ENCODE results near the gene MYLIP.
A peak's percentile ranks its signal among the peaks of the same experiment; 100 is the strongest.

Gene MYLIP

DNA sequence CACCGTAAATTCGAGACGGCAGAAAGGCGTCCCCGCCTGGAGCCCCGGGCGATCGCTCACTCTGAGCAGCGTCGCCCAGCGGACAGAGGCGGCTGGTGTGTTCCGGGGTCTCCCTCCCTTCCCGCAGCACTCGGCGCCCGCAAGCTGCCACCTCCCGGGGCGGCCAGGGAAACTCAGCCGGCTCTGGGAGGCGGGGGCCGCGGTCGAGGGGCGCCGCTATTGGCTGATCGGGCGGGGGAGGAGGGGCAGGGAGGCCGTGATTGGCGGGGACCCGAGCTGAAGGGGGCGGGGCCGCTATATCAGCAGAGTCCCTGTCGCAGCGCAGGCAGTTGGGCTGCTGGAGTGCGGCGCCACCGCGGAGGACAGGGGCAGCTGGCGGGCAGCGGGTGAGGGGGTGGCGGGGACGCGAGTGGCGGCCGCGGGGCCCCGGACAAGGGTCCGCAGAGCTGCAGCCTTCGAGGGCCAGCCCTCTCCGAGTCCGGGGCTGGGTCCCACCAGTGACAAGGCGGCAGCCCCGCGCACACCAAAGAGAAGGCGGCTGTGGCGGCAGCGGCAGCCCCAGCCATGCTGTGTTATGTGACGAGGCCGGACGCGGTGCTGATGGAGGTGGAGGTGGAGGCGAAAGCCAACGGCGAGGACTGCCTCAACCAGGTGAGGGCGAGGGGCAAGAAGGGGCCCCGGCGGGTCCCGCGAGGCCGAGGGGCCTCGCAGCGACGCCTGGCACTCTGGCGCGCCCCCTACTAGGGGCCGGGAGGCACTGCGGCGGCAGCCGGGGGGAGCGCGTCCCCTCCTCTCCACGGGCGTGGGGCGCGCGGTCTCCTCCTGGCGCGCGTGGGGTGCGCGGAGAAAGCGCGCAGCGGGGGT, at the start of gene MYLIP:
MYLIP (plus strand) TSS at position 328 of the 864 bp plus-strand sequence; CDS start at position 565, 237 bp downstream.
- peak; percentile 98 for DNase-seq (ENCODE audit: low read depth)
- TF ChIP-seq, protein P1, sequence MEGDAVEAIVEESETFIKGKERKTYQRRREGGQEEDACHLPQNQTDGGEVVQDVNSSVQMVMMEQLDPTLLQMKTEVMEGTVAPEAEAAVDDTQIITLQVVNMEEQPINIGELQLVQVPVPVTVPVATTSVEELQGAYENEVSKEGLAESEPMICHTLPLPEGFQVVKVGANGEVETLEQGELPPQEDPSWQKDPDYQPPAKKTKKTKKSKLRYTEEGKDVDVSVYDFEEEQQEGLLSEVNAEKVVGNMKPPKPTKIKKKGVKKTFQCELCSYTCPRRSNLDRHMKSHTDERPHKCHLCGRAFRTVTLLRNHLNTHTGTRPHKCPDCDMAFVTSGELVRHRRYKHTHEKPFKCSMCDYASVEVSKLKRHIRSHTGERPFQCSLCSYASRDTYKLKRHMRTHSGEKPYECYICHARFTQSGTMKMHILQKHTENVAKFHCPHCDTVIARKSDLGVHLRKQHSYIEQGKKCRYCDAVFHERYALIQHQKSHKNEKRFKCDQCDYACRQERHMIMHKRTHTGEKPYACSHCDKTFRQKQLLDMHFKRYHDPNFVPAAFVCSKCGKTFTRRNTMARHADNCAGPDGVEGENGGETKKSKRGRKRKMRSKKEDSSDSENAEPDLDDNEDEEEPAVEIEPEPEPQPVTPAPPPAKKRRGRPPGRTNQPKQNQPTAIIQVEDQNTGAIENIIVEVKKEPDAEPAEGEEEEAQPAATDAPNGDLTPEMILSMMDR (IDR thresholded peaks at IDR 0.05; ENCODE audit: insufficient read depth, low read depth, low read length, missing control alignments): peak; percentile 70
- H3K4me3 ChIP-seq (ENCODE audit: low read depth, low read length): peak within 1 kb of the TSS; percentile 98

DNA sequence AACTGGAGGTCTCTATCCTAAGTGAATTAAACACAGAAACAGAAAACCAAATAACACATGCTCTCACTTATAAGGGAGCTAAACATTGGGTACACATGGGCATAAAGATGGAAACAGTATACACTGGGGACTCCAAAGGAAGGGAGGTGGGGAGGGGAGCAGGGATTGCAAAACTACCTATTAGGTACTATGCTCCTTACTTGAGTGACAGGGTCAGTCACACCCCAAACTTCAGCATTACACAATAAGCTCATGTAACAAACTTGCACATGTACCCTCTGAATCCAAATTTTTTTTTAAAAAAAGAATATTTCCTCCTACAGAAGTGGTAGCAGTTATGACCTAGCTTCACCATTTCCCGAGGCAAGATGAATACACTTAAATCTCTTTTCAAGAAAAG, 49.5 kb upstream of the MYLIP start:
- DNase-seq (ENCODE audit: low read depth): no peak
- no peak overlapping the region for H3K4me3 ChIP-seq (ENCODE audit: low read depth, low read length)
- TF ChIP-seq, protein P1 (IDR thresholded peaks at IDR 0.05; ENCODE audit: insufficient read depth, low read depth, low read length, missing control alignments): no peak

DNA sequence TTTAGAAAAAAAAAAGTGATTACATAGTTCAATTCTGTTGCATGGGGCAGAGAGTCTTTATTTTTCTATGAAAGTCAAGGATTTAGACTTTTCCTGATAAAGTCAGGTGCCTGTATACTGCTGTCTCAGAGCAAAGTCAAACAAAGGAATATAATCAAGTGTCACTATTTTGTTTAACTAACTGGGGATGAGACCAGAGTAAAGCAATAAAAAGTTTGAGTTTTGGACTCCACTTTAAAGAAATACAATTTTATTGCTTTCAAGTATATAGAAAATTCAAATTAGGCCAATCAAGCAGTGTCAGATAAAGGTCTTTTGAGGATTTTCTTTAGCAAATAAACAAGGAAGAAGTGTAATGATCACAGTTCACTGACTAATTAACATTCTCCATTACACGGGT, 48.7 kb upstream of the MYLIP start:
- DNase-seq (ENCODE audit: low read depth): no peak
- TF ChIP-seq, protein P1 (IDR thresholded peaks at IDR 0.05; ENCODE audit: insufficient read depth, low read depth, low read length, missing control alignments): no peak

DNA sequence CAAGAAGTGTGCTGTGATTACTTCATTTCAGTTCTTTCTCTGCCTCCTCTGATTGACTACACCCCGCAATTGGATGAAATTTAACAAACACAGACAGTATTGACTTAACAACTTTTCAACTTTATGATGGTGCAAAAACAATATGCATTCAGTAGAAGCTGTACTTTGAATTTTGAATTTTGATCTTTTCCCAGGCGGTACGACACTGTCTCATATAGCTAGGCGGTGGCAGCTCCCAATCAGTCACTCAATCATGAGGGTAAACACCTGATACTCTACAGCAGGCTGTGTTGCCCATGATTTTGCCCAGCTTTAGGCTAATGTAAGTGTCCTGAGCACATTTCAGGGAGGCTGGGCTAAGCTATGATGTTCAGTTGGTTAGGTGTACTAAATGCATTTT, 47.6 kb upstream of the MYLIP start:
- TF ChIP-seq, protein P1 (IDR thresholded peaks at IDR 0.05; ENCODE audit: insufficient read depth, low read depth, low read length, missing control alignments): no peak
- no peak for DNase-seq (ENCODE audit: low read depth)
- H3K4me3 ChIP-seq (ENCODE audit: low read depth, low read length): no peak overlapping the region

More for the DNA sequence above, 48.7 kb upstream of the MYLIP start:
- no peak overlapping the region for H3K4me3 ChIP-seq (ENCODE audit: low read depth, low read length)

DNA sequence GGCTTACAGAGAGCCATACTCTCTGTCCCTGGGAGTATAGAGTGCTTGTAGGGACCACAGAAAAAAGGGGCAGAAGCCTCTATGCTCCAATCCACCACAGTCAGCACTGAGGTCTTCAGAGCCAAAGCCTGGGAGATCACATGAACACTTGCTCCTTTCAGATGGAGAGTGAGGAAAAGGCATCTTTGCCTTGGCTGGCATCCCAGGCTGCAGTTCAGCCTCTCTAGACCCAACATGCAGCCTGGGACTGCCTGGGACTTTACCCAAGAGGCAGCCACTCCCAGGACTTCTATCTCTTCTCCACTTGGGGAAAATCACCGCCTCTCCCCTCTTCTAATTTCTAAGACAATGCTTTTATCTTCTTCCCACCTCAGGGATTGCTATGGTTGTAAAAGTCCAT, 46.5 kb upstream of the MYLIP start:
- no peak for DNase-seq (ENCODE audit: low read depth)
- TF ChIP-seq, protein P1 (IDR thresholded peaks at IDR 0.05; ENCODE audit: insufficient read depth, low read depth, low read length, missing control alignments): no peak

DNA sequence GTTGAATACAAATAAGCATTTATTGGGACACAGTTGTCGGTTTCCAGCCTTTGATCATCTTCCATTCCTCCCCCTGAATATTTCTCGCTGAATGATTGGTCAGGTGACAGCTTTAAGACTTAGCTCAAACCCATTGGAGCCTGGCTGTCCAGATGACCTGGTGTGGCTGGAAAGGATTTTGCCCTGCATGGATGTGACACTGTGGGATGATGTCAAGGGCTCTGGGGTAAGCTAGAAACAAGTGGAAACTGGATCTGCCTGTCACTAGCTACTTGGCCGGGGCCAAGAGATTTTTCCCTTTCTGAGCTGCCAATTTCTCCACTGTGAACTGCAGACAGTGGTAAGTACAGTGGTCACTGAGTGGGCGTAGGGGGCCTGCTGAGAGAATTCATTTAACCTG, 41.9 kb upstream of the MYLIP start:
- DNase-seq (ENCODE audit: low read depth): no peak
- TF ChIP-seq, protein P1 (IDR thresholded peaks at IDR 0.05; ENCODE audit: insufficient read depth, low read depth, low read length, missing control alignments): no peak
- no peak overlapping the region for H3K4me3 ChIP-seq (ENCODE audit: low read depth, low read length)

More for the DNA sequence above, 46.5 kb upstream of the MYLIP start:
- no peak overlapping the region for H3K4me3 ChIP-seq (ENCODE audit: low read depth, low read length)
